ENCODE results near the gene ZNF423.

DNA sequence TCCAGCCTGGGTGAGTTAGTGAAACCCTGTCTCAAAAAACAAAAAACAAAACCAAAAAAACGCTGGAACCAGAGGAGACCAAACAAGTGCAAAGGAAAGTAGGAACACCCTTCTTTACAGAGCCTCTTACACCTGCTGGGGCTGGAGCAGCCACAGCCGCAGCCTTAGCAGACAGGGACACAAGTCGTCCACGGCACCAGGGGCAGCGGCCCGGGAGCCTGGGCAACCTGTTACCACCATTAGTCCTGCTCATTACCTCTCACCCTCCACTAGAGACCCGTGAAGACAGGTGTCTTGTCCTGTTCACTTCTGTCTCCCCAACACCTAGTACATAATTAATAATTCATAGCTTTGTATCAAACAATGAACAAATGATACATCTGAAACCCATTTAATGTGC, 398.7 kb downstream of the ZNF423 start:
- TF ChIP-seq, protein P1, sequence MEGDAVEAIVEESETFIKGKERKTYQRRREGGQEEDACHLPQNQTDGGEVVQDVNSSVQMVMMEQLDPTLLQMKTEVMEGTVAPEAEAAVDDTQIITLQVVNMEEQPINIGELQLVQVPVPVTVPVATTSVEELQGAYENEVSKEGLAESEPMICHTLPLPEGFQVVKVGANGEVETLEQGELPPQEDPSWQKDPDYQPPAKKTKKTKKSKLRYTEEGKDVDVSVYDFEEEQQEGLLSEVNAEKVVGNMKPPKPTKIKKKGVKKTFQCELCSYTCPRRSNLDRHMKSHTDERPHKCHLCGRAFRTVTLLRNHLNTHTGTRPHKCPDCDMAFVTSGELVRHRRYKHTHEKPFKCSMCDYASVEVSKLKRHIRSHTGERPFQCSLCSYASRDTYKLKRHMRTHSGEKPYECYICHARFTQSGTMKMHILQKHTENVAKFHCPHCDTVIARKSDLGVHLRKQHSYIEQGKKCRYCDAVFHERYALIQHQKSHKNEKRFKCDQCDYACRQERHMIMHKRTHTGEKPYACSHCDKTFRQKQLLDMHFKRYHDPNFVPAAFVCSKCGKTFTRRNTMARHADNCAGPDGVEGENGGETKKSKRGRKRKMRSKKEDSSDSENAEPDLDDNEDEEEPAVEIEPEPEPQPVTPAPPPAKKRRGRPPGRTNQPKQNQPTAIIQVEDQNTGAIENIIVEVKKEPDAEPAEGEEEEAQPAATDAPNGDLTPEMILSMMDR (conservative IDR thresholded peaks at IDR 0.05 in 1 of 2, IDR thresholded peaks at IDR 0.05 in 1 of 2; ENCODE audit: extremely low read depth in 1 of 2, insufficient read depth in 1 of 2, low read depth in 1 of 2, low read length in 2 of 2) = no peak
- TF ChIP-seq EZH2 (IDR thresholded peaks at IDR 0.05; ENCODE audit: borderline replicate concordance, low read length) = no peak
